Fibroblast of skin of abdomen (primary cell): ENCODE measurements around the gene HEPACAM. TPM values are rescaled to one million over a fixed set of nuclear protein-coding genes. Genes with fewer than 3 reads are reported as not detected.
"Not testable (repeated sequence)": the region's sequence is repeated elsewhere in the genome, so short reads cannot be mapped to it uniquely, and the experiment has no call there.

Experiments
- DNase-seq: peaks from one replicate; pipeline ENCODE4 v3.0.0-alpha.2; 2013
- polyA plus RNA-seq, 2 experiments: library from polyadenylated mRNA; unstranded; fragments of 120-200 nt; gene quantifications; one replicate each; pipeline ENCODE4 v1.2.1, GENCODE V29; 2013; ENCODE audit not compliant: insufficient read length in 2 of 2

The HEPACAM gene
- not detected for polyA plus RNA-seq (2013, experiment 1 of 2; ENCODE audit: insufficient read length)
- polyA plus RNA-seq (2013, experiment 2 of 2; ENCODE audit: insufficient read length): 0.04 TPM

GRCh38 chr11:124935548-124936514, at the start of gene HEPACAM:
Gene HEPACAM (minus strand): TSS chr11:124936047. CDS start chr11:124936006, 41 bp downstream.
- DNase-seq: no peak

- no peak for DNase-seq
These were observed 48.6 kb upstream of the HEPACAM start for GRCh38 chr11:124984512-124984854.

- DNase-seq: no peak
These were observed 48.0 kb upstream of the HEPACAM start for GRCh38 chr11:124983674-124984511.

GRCh38 chr11:124982043-124982442, 46.2 kb upstream of the HEPACAM start:
- DNase-seq: no peak

- no peak for DNase-seq
These were observed 42.5 kb upstream of the HEPACAM start for GRCh38 chr11:124978316-124978715.

- no peak for DNase-seq
These were observed 41.2 kb upstream of the HEPACAM start for GRCh38 chr11:124977006-124977405.

- no peak for DNase-seq
These were observed 40.7 kb upstream of the HEPACAM start for GRCh38 chr11:124976531-124976930.

GRCh38 chr11:124971810-124972209, 36.0 kb upstream of the HEPACAM start:
- DNase-seq: no peak

- DNase-seq: peak; percentile 5
These were observed 35.1 kb upstream of the HEPACAM start for GRCh38 chr11:124970925-124971324.

- DNase-seq: not testable (repeated sequence)
These were observed 32.4 kb upstream of the HEPACAM start for GRCh38 chr11:124968197-124968596.

- peak; percentile 73 for DNase-seq
These were observed 26.2 kb upstream of the HEPACAM start for GRCh38 chr11:124961972-124962609.

GRCh38 chr11:124955035-124955434, 19.2 kb upstream of the HEPACAM start:
- DNase-seq: no peak

GRCh38 chr11:124954590-124954955, 18.7 kb upstream of the HEPACAM start:
- DNase-seq: no peak

GRCh38 chr11:124953753-124954589, 18.1 kb upstream of the HEPACAM start, which contains the start of gene CCDC15:
Gene CCDC15 (plus strand): TSS chr11:124954202. CDS start chr11:124954733, 531 bp downstream.
- peak; percentile 98 for DNase-seq

GRCh38 chr11:124951341-124951740, 15.5 kb upstream of the HEPACAM start:
- DNase-seq: no peak

- no peak for DNase-seq
These were observed 14.9 kb upstream of the HEPACAM start for GRCh38 chr11:124950601-124951330.

GRCh38 chr11:124946735-124947141, 10.9 kb upstream of the HEPACAM start:
- peak; percentile 66 for DNase-seq

- no peak for DNase-seq
These were observed 10.0 kb upstream of the HEPACAM start for GRCh38 chr11:124945826-124946225.

- DNase-seq: no peak
These were observed 8.7 kb upstream of the HEPACAM start for GRCh38 chr11:124944565-124944964.

GRCh38 chr11:124943741-124944140, 7.9 kb upstream of the HEPACAM start:
- DNase-seq: no peak

- DNase-seq: no peak
These were observed 7.4 kb upstream of the HEPACAM start for GRCh38 chr11:124943254-124943616.
